Hepatocyte (in vitro differentiated cells): ENCODE results near the gene GBP2. TPM values are rescaled to one million over a fixed set of nuclear protein-coding genes. Genes with fewer than 3 reads are reported as not detected.

Experiments used
- DNase-seq: peaks from one replicate; pipeline ENCODE4 v3.0.0-alpha.2; 2016; ENCODE audit warnings: low spot score
- H2AFZ ChIP-seq: fragments of 200-600 bp; sonication (generic); 2 replicates; pipeline ENCODE4 v1.6.0; 2016; ENCODE audit warnings: antibody characterized with exemption, mild to moderate bottlenecking
- H3K27ac ChIP-seq: fragments of 200-600 bp; sonication (generic); 2 replicates; pipeline ENCODE4 v1.5.1; 2016; ENCODE audit warnings: mild to moderate bottlenecking
- H3K27me3 ChIP-seq: fragments of 200-600 bp; sonication (generic); 2 replicates; pipeline ENCODE4 v1.6.1; 2016
- H3K36me3 ChIP-seq: fragments of 200-600 bp; sonication (generic); replicated peaks from 2 replicates; pipeline ENCODE4 v1.5.1; 2016; ENCODE audit warnings: low read depth; ENCODE audit not compliant: insufficient read depth
- H3K4me1 ChIP-seq: fragments of 200-600 bp; sonication (generic); 2 replicates; pipeline ENCODE4 v1.5.1; 2016; ENCODE audit warnings: mild to moderate bottlenecking, moderate library complexity; ENCODE audit not compliant: insufficient read depth
- H3K4me2 ChIP-seq: fragments of 200-600 bp; sonication (generic); 2 replicates; pipeline ENCODE4 v1.6.0; 2016
- H3K4me3 ChIP-seq: fragments of 200-600 bp; sonication (generic); 2 replicates; pipeline ENCODE4 v1.5.1; 2016; ENCODE audit warnings: mild to moderate bottlenecking
- H3K79me2 ChIP-seq: fragments of 200-600 bp; sonication (generic); 2 replicates; pipeline ENCODE4 v1.6.0; 2017; ENCODE audit warnings: mild to moderate bottlenecking
- H3K9me2 ChIP-seq: fragments of 200-600 bp; sonication (generic); replicated peaks from 2 replicates; pipeline ENCODE4 v1.6.0; 2017; ENCODE audit warnings: mild to moderate bottlenecking; ENCODE audit not compliant: insufficient read depth
- H3K9me3 ChIP-seq: fragments of 200-600 bp; sonication (generic); 2 replicates; pipeline ENCODE4 v1.5.1; 2016; ENCODE audit warnings: low read depth, mild to moderate bottlenecking
- H4K20me1 ChIP-seq: fragments of 200-600 bp; sonication (generic); 2 replicates; pipeline ENCODE4 v1.6.0; 2016; ENCODE audit warnings: mild to moderate bottlenecking; ENCODE audit not compliant: insufficient read depth, poor library complexity, severe bottlenecking
- EZH2 ChIP-seq: fragments of 200-600 bp; sonication (generic); IDR thresholded peaks from 2 replicates; pipeline ENCODE4 v1.6.1; 2016; ENCODE audit warnings: antibody characterized with exemption, mild to moderate bottlenecking, borderline replicate concordance
- EZH2phosphoT487 ChIP-seq: fragments of 200-600 bp; sonication (generic); IDR thresholded peaks from one replicate; pipeline ENCODE4 v1.6.1; 2018; ENCODE audit warnings: antibody characterized with exemption, mild to moderate bottlenecking, low read depth, moderate library complexity; ENCODE audit not compliant: unreplicated experiment, severe bottlenecking
- WGBS: methylation state at CpG from one replicate; pipeline ENCODE4 v1.1.6; 2016; ENCODE audit warnings: low lambda C conversion rate; ENCODE audit errors: missing lambda C conversion rate; 5-methylcytosine and 5-hydroxymethylcytosine counted together
- polyA plus RNA-seq: library from polyadenylated mRNA; unstranded; fragments of >200 nt; fragmentation: Nextera tagmentation; extraction: Ambion mirVana; gene quantifications from 2 replicates; pipeline ENCODE4 v1.2.1, GENCODE V29; 2016
- total RNA-seq: library from RNA; depleted of rRNA; stranded (reverse); fragments of >200 nt; gene quantifications from 2 replicates; pipeline ENCODE4 v1.2.3, GENCODE V29; 2014
- TF ChIP-seq, protein P1 (sequence below): fragments of 200-600 bp; sonication (generic); IDR thresholded peaks from 2 replicates; pipeline ENCODE4 v1.5.1; 2016; ENCODE audit warnings: antibody characterized with exemption, mild to moderate bottlenecking; ENCODE audit not compliant: poor library complexity

Gene GBP2
- total and polyA plus RNA-seq, 2 experiments from 2014 or later: 11.0 to 31.7 TPM

- Histone ChIP-seq H4K20me1 (no peaks in the 10 kb centered on the region), H3K27ac (no peak overlapping the region), H3K9me3 (no peaks in the 10 kb centered on the region), H3K4me2 (peak overlapping the region; percentile 59), H3K4me3 (no peak overlapping the region), H3K27me3 (no peaks in the 10 kb centered on the region), H3K9me2 (no peaks in the 10 kb centered on the region), H3K36me3 (no peaks in the 10 kb centered on the region), H3K79me2 (no peaks in the 10 kb centered on the region), H3K4me1 (peaks cover 6% of the 10 kb centered on the region), H2AFZ (no peak overlapping the region)
- TF ChIP-seq EZH2: no peak
- TF ChIP-seq, protein P1, sequence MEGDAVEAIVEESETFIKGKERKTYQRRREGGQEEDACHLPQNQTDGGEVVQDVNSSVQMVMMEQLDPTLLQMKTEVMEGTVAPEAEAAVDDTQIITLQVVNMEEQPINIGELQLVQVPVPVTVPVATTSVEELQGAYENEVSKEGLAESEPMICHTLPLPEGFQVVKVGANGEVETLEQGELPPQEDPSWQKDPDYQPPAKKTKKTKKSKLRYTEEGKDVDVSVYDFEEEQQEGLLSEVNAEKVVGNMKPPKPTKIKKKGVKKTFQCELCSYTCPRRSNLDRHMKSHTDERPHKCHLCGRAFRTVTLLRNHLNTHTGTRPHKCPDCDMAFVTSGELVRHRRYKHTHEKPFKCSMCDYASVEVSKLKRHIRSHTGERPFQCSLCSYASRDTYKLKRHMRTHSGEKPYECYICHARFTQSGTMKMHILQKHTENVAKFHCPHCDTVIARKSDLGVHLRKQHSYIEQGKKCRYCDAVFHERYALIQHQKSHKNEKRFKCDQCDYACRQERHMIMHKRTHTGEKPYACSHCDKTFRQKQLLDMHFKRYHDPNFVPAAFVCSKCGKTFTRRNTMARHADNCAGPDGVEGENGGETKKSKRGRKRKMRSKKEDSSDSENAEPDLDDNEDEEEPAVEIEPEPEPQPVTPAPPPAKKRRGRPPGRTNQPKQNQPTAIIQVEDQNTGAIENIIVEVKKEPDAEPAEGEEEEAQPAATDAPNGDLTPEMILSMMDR: no peak
- no peak for DNase-seq
- 99% methylated on average over 3 of the region's 3 CpGs for WGBS
These were observed 62.8 kb downstream of the GBP2 start for GRCh38 chr1:89063094-89063493.

DNA sequence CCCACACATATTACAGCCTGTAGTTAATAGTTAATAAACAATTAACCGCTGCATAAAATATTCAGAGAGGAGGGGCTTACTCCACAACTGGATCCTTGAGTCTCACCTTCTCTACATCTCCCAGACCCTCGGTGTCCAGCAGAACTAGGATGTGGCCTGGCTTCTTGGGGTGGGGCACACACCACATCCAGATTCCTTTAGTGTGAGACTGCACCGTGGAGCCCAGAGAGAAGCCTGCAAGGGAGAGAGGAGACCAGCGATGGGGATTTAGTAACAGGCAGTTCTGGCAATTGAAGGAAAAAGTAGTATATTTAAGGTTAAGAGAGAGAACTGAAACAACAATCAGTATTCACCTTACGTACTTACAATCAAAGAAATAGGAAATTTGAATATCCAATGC, 65.8 kb downstream of the GBP2 start:
- Histone ChIP-seq H2AFZ (no peak overlapping the region), H3K27ac (no peak overlapping the region), H3K36me3 (no peaks in the 10 kb centered on the region), H4K20me1 (no peaks in the 10 kb centered on the region), H3K4me3 (no peak overlapping the region), H3K9me2 (no peaks in the 10 kb centered on the region), H3K79me2 (no peaks in the 10 kb centered on the region), H3K27me3 (no peaks in the 10 kb centered on the region), H3K4me1 (peaks cover 6% of the 10 kb centered on the region), H3K4me2 (no peak overlapping the region), H3K9me3 (no peaks in the 10 kb centered on the region)
- TF ChIP-seq, protein P1: no peak
- TF ChIP-seq EZH2 (no peak), EZH2phosphoT487 (no peak)
- WGBS: 90% methylated on average over 5 of the region's 5 CpGs
- DNase-seq: no peak

Other genes with a start within 250 kb of the GBP2 start
- 52.6 and 58.1 TPM in 2 replicates for gene GTF2B, start 234.5 kb downstream of the GBP2 start, total RNA-seq
- gene GTF2B, start 234.5 kb downstream of the GBP2 start, polyA plus RNA-seq: 43.1 and 45.0 TPM in 2 replicates
- gene KYAT3, start 133.5 kb downstream of the GBP2 start, total RNA-seq: 55.6 and 56.3 TPM in 2 replicates
- 45.5 and 45.9 TPM in 2 replicates for gene KYAT3, start 133.5 kb downstream of the GBP2 start, polyA plus RNA-seq
- gene RBMXL1, start 133.5 kb downstream of the GBP2 start, total RNA-seq: 17.4 and 18.7 TPM in 2 replicates
- 9.2 and 10.7 TPM in 2 replicates for gene RBMXL1, start 133.5 kb downstream of the GBP2 start, polyA plus RNA-seq
- gene GBP3, start 103.2 kb downstream of the GBP2 start, total RNA-seq: 10.8 and 12.0 TPM in 2 replicates
- gene GBP3, start 103.2 kb downstream of the GBP2 start, polyA plus RNA-seq: 5.4 and 5.5 TPM in 2 replicates
- gene GBP1, start 60.9 kb downstream of the GBP2 start, total RNA-seq: 18.9 and 20.3 TPM in 2 replicates
- gene GBP1, start 60.9 kb downstream of the GBP2 start, polyA plus RNA-seq: 12.0 and 19.3 TPM in 2 replicates
- gene GBP7, start 49.9 kb upstream of the GBP2 start, total RNA-seq: 0.63 and 1.0 TPM in 2 replicates
- 0.06 and 0.27 TPM in 2 replicates for gene GBP7, start 49.9 kb upstream of the GBP2 start, polyA plus RNA-seq
- 0.84 and 3.9 TPM in 2 replicates for gene GBP4, start 72.8 kb upstream of the GBP2 start, total RNA-seq
- gene GBP4, start 72.8 kb upstream of the GBP2 start, polyA plus RNA-seq: 0.28 and 0.66 TPM in 2 replicates
- not detected in 2 replicates for gene GBP5, start 146.7 kb upstream of the GBP2 start, total RNA-seq
- not detected in 2 replicates for gene GBP5, start 146.7 kb upstream of the GBP2 start, polyA plus RNA-seq
- gene GBP6, start 237.9 kb upstream of the GBP2 start, total RNA-seq: 0.03 TPM in 1 of 2 replicates, not detected in the other
- not detected in 2 replicates for gene GBP6, start 237.9 kb upstream of the GBP2 start, polyA plus RNA-seq